GM11168 (cell line): Measurements from ENCODE around the gene LRRC4B.
"Not testable (repeated sequence)": the region's sequence is repeated elsewhere in the genome, so short reads cannot be mapped to it uniquely, and the experiment has no call there.

Experiments
- in situ Hi-C: fragments of 300-500 bp; cut with MboI; formaldehyde crosslinking; loops from one replicate; pipeline ENCODE4 v1.12.0; 2022; ENCODE audit warnings: low sequenced_read_pairs; ENCODE audit not compliant: unreplicated experiment

LRRC4B gene

GRCh38 chr19:50567882-50568727 is at the start of gene LRRC4B:
Gene LRRC4B, minus strand, starts transcription at chr19:50568435. Its CDS starts 19,597 bp downstream, at chr19:50548838.
- in situ Hi-C loops: no loop called here

GRCh38 chr19:50612504-50613404 is 44.5 kb upstream of the LRRC4B start:
- in situ Hi-C loops: loop anchor here (10.0 kb wide), 1 partner anchor 528 kb away; no protein-coding TSS in a partner anchor

GRCh38 chr19:50607874-50608785 is 39.9 kb upstream of the LRRC4B start:
- in situ Hi-C loops: no loop called here

- in situ Hi-C loops: no loop called here
Observed at GRCh38 chr19:50607388-50607787, 39.2 kb upstream of the LRRC4B start.

GRCh38 chr19:50606059-50606836 is 38.0 kb upstream of the LRRC4B start:
- in situ Hi-C loops: not testable (repeated sequence)

- in situ Hi-C loops: not testable (repeated sequence)
Observed at GRCh38 chr19:50604264-50605073, 36.2 kb upstream of the LRRC4B start.

- in situ Hi-C loops: no loop called here
Observed at GRCh38 chr19:50602935-50603334, 34.7 kb upstream of the LRRC4B start.

- in situ Hi-C loops: no loop called here
Observed at GRCh38 chr19:50602496-50602895, 34.3 kb upstream of the LRRC4B start.

GRCh38 chr19:50602089-50602422 is 33.8 kb upstream of the LRRC4B start:
- in situ Hi-C loops: no loop called here

GRCh38 chr19:50601407-50602088 is 33.3 kb upstream of the LRRC4B start:
- in situ Hi-C loops: no loop called here

- in situ Hi-C loops: no loop called here
Observed at GRCh38 chr19:50599427-50599826, 31.2 kb upstream of the LRRC4B start.

- in situ Hi-C loops: no loop called here
Observed at GRCh38 chr19:50590191-50590590, 22.0 kb upstream of the LRRC4B start.

- in situ Hi-C loops: not testable (repeated sequence)
Observed at GRCh38 chr19:50581795-50582660, 13.8 kb upstream of the LRRC4B start.

GRCh38 chr19:50580970-50581634 is 12.9 kb upstream of the LRRC4B start:
- in situ Hi-C loops: no loop called here

GRCh38 chr19:50580240-50580639 is 12.0 kb upstream of the LRRC4B start:
- in situ Hi-C loops: no loop called here

- in situ Hi-C loops: not testable (repeated sequence)
Observed at GRCh38 chr19:50576769-50577168, 8.5 kb upstream of the LRRC4B start.
